Liver (tissue), 9 donors: ENCODE measurements around the gene WDR17. TPM values are rescaled to one million over a fixed set of nuclear protein-coding genes. Genes with fewer than 3 reads are reported as not detected.

Experiments used
- DNase-seq: peaks from one replicate; pipeline ENCODE4 v3.0.0-alpha.2; 2017; ENCODE audit warnings: low spot score
- H3K27ac ChIP-seq, 2 donors: one replicate each; pipeline ENCODE4 v1.7.0; 2013; ENCODE audit warnings: inconsistent platforms in 2 of 2, low read length in 2 of 2, control low read depth in 1 of 2, low read depth in 1 of 2, mild to moderate bottlenecking in 1 of 2
- H3K27me3 ChIP-seq, 4 donors: one replicate each; pipeline versions ENCODE4 v1.6.1 to v1.7.0; 2013; ENCODE audit warnings: low read length in 3 of 4, inconsistent platforms in 1 of 4, mild to moderate bottlenecking in 1 of 4, moderate library complexity in 1 of 4; ENCODE audit not compliant: control insufficient read depth in 4 of 4, insufficient read depth in 4 of 4
- H3K36me3 ChIP-seq, 4 donors: one replicate each; pipeline versions ENCODE4 v1.6.1 to v1.7.0; 2013; ENCODE audit warnings: low read length in 3 of 4, mild to moderate bottlenecking in 3 of 4, low read depth in 1 of 4, moderate library complexity in 1 of 4; ENCODE audit not compliant: control insufficient read depth in 4 of 4, insufficient read depth in 3 of 4
- H3K4me1 ChIP-seq, 4 donors: one replicate each; pipeline versions ENCODE4 v1.6.1 to v1.7.0; 2013; ENCODE audit warnings: low read length in 3 of 4, mild to moderate bottlenecking in 3 of 4, moderate library complexity in 1 of 4; ENCODE audit not compliant: control insufficient read depth in 4 of 4, insufficient read depth in 4 of 4
- H3K4me3 ChIP-seq, 3 donors: one replicate each; pipeline versions ENCODE4 v1.6.1 to v1.7.0; 2013; ENCODE audit warnings: low read length in 3 of 3, control low read depth in 1 of 3, low read depth in 1 of 3, mild to moderate bottlenecking in 1 of 3
- H3K9ac ChIP-seq, 2 donors: one replicate each; pipeline ENCODE4 v1.7.0; 2013; ENCODE audit warnings: low read length in 2 of 2, mild to moderate bottlenecking in 2 of 2, moderate library complexity in 2 of 2, control low read depth in 1 of 2, low read depth in 1 of 2
- H3K9me3 ChIP-seq, 4 donors: one replicate each; pipeline versions ENCODE4 v1.6.1 to v1.7.0; 2013; ENCODE audit warnings: low read length in 3 of 4; ENCODE audit not compliant: control insufficient read depth in 4 of 4
- CTCF ChIP-seq: fragments of 150-350 bp; IDR thresholded peaks from 2 replicates; pipeline ENCODE4 v1.5.1; 2017; ENCODE audit warnings: improper control_type of control experiment, low read depth, low read length; ENCODE audit not compliant: missing input control
- EGR1 ChIP-seq, 2 donors: IDR thresholded peaks; 2 replicates each; pipeline ENCODE4 v1.6.1; 2016 to 2018; ENCODE audit warnings: antibody characterized with exemption in 2 of 2, low read depth in 2 of 2
- FOXA1 ChIP-seq: IDR thresholded peaks from 2 replicates; pipeline ENCODE4 v1.6.1; 2016; ENCODE audit warnings: antibody characterized with exemption
- FOXA2 ChIP-seq: IDR thresholded peaks from 2 replicates; pipeline ENCODE4 v1.6.1; 2016; ENCODE audit warnings: antibody characterized with exemption
- GABPA ChIP-seq, 2 donors: IDR thresholded peaks in 1 of 2; conservative IDR thresholded peaks in 1 of 2; 2 replicates each; pipeline ENCODE4 v1.6.1; 2016; ENCODE audit warnings: antibody characterized with exemption in 2 of 2, mild to moderate bottlenecking in 1 of 2, moderate library complexity in 1 of 2
- HNF4G ChIP-seq: IDR thresholded peaks from 2 replicates; pipeline ENCODE4 v1.6.1; 2016; ENCODE audit warnings: antibody characterized with exemption
- JUND ChIP-seq, 2 donors: IDR thresholded peaks; 2 replicates each; pipeline ENCODE4 v1.6.1; 2016; ENCODE audit warnings: antibody characterized with exemption in 2 of 2
- MAX ChIP-seq: IDR thresholded peaks from 2 replicates; pipeline ENCODE4 v1.6.1; 2016; ENCODE audit warnings: antibody characterized with exemption
- RAD21 ChIP-seq, 2 donors: IDR thresholded peaks; 2 replicates each; pipeline ENCODE4 v1.6.1; 2016; ENCODE audit warnings: antibody characterized with exemption in 2 of 2, mild to moderate bottlenecking in 2 of 2
- REST ChIP-seq: IDR thresholded peaks from 2 replicates; pipeline ENCODE4 v1.6.1; 2016; ENCODE audit warnings: antibody characterized with exemption, mild to moderate bottlenecking
- RXRA ChIP-seq, 2 donors: IDR thresholded peaks; 2 replicates each; pipeline ENCODE4 v1.6.1; 2017 to 2018; ENCODE audit warnings: antibody characterized with exemption in 2 of 2, mild to moderate bottlenecking in 1 of 2
- SP1 ChIP-seq: IDR thresholded peaks from 2 replicates; pipeline ENCODE4 v1.6.1; 2018; ENCODE audit warnings: antibody characterized with exemption, mild to moderate bottlenecking
- TAF1 ChIP-seq: conservative IDR thresholded peaks from 2 replicates; pipeline ENCODE4 v1.6.1; 2016; ENCODE audit warnings: antibody characterized with exemption, mild to moderate bottlenecking
- YY1 ChIP-seq: IDR thresholded peaks from 2 replicates; pipeline ENCODE4 v1.6.1; 2016; ENCODE audit warnings: antibody characterized with exemption, mild to moderate bottlenecking
- WGBS: extraction: QIAGEN DNeasy Blood & Tissue Kit; methylation state at CpG from one replicate; pipeline ENCODE4 v1.1.7; 2013; 5-methylcytosine and 5-hydroxymethylcytosine counted together
- polyA plus RNA-seq, 2 donors: library from polyadenylated mRNA; stranded (reverse) in 1 of 2; unstranded in 1 of 2; fragments of 200-250 nt in 1 of 2; fragments of >200 nt in 1 of 2; fragmentation: Nextera tagmentation in 1 of 2; extraction: Ambion mirVana in 1 of 2; gene quantifications; one replicate each; pipeline versions ENCODE4 v1.2.1 to v1.2.3, GENCODE V29; 2013 to 2015
- total RNA-seq, 2 donors: library from RNA; depleted of rRNA; stranded (reverse); fragments of >200 nt; gene quantifications; one replicate each; pipeline ENCODE4 v1.2.3, GENCODE V29; 2014
- donor health status: healthy.
- donor health status: healthy.
- donor health status: healthy.
- donor health status: healthy.
- donor health status: healthy.

WDR17 gene
- total and polyA plus RNA-seq, 4 donors = 0.14 to 0.84 (median 0.34) TPM

GRCh38 chr4:176153124-176153523, 87.5 kb downstream of the WDR17 start:
- no peaks in the 10 kb centered on the region for H3K9me3 ChIP-seq
- no peak for DNase-seq

GRCh38 chr4:176156656-176157055, 91.0 kb downstream of the WDR17 start:
- TF ChIP-seq YY1 (no peak), MAX (no peak), RXRA (IDR thresholded peaks at IDR 0.05) (no peak), HNF4G (no peak), TAF1 (no peak), JUND (IDR thresholded peaks at IDR 0.05) (no peak), REST (no peak), FOXA2 (no peak), GABPA (IDR thresholded peaks at IDR 0.05 in 1 of 2, conservative IDR thresholded peaks at IDR 0.05 in 1 of 2) (no peak), CTCF (no peak), RAD21 (IDR thresholded peaks at IDR 0.05) (no peak), EGR1 (IDR thresholded peaks at IDR 0.05; ENCODE audit: low read depth in 2 of 2) (no peak), FOXA1 (no peak), SP1 (no peak)
- H3K9me3 ChIP-seq = no peaks in the 10 kb centered on the region
- H3K9ac ChIP-seq = no peak overlapping the region
- WGBS = 96% methylated on average over 5 of the region's 5 CpGs
- DNase-seq = no peak
- no peak overlapping the region for H3K27ac ChIP-seq
- H3K27me3 ChIP-seq = no peaks in the 10 kb centered on the region
- no peaks in the 10 kb centered on the region for H3K4me1 ChIP-seq
- no peaks in the 10 kb centered on the region for H3K36me3 ChIP-seq
- no peak overlapping the region for H3K4me3 ChIP-seq

More at GRCh38 chr4:176153124-176153523, 87.5 kb downstream of the WDR17 start:
- no peak overlapping the region for H3K9ac ChIP-seq
- H3K27me3 ChIP-seq = no peaks in the 10 kb centered on the region
- no peak overlapping the region for H3K27ac ChIP-seq
- TF ChIP-seq SP1 (no peak), REST (no peak), EGR1 (IDR thresholded peaks at IDR 0.05; ENCODE audit: low read depth in 2 of 2) (no peak), RAD21 (IDR thresholded peaks at IDR 0.05) (no peak)
- H3K36me3 ChIP-seq = no peaks in the 10 kb centered on the region
- WGBS = 81% methylated on average over 4 of the region's 4 CpGs
- H3K4me3 ChIP-seq = no peak overlapping the region
- no peaks in the 10 kb centered on the region for H3K4me1 ChIP-seq
